BLaER1 treated with 17β-estradiol and CSF1 and Interleukin-3, amounts not matched to agents 10 nM and 100 nM (cell line): ENCODE measurements around the gene NCOR1.
A peak's percentile ranks its signal among the peaks of the same experiment; 100 is the strongest.

ENCODE experiments used
- H3K27ac ChIP-seq, 11 experiments: shearing (Covaris generic); formaldehyde crosslinking; 2 replicates each; pipeline ENCODE4 v1.8.1; 2022
- H3K27me3 ChIP-seq, 11 experiments: shearing (Covaris generic); formaldehyde crosslinking; 2 replicates each; pipeline ENCODE4 v1.8.1; 2022
- H3K36me3 ChIP-seq, 11 experiments: shearing (Covaris generic); formaldehyde crosslinking; 2 replicates each; pipeline ENCODE4 v1.8.1; 2022
- H3K4me1 ChIP-seq, 10 experiments: shearing (Covaris generic); formaldehyde crosslinking; 2 replicates each; pipeline ENCODE4 v1.8.1; 2022
- H3K4me2 ChIP-seq, 11 experiments: shearing (Covaris generic); formaldehyde crosslinking; 2 replicates each; pipeline ENCODE4 v1.8.1; 2022
- H3K4me3 ChIP-seq, 10 experiments: shearing (Covaris generic); formaldehyde crosslinking; 2 replicates each; pipeline ENCODE4 v1.8.1; 2022
- H3K9ac ChIP-seq, 11 experiments: shearing (Covaris generic); formaldehyde crosslinking; 2 replicates each; pipeline ENCODE4 v1.8.1; 2022
- H3K9me3 ChIP-seq, 11 experiments: shearing (Covaris generic); formaldehyde crosslinking; replicated peaks in 1 of 11; 2 replicates each; pipeline ENCODE4 v1.8.1; 2022
- H4K20me1 ChIP-seq, 11 experiments: shearing (Covaris generic); formaldehyde crosslinking; 2 replicates each; pipeline ENCODE4 v1.8.1; 2022
- Cebpa-rat ChIP-seq, 11 experiments: shearing (Covaris generic); IDR thresholded peaks; 2 replicates each; pipeline ENCODE4 v1.8.1; 2022

The NCOR1 gene

DNA sequence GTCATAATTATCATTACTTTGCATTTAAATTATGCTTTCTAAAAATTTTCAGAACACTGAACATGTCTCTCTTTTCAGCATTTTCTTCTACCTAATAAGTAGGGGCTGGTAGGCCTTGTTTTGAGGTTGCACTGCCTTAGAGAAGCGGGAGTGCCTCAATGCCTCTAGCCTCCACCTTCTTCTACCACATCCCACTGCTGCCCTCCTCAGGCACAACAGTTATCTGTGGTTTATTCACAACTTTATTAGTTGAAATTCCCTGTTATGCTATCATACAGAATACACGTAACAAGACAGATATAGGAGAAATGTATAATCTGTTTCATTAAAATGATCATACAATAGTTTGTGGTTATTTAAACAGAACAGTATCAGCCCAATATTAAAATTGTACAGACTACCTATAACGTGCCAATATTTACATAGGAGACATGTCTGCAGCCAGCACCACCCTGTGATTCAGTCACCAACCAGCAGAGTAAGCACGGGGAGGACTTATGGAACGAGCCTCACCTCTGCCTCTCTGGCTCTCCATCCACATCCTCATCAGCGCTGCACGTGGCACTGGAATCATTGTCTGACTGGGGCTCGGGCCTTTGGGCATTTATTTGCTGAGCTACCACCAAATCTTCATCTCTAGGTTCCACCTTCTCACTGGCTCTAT, 114.5 kb downstream of the NCOR1 start:
- peaks cover 94 to 100% (median 97%) of the 10 kb centered on the region in 11 experiments for H3K36me3 ChIP-seq
- TF ChIP-seq Cebpa-rat (IDR thresholded peaks at IDR 0.05) = no peak
- no peaks in the 10 kb centered on the region for H3K27me3 ChIP-seq
- H3K27ac ChIP-seq = no peak overlapping the region
- no peak overlapping the region for H3K4me2 ChIP-seq
- H3K4me1 ChIP-seq = no peaks in the 10 kb centered on the region
- peaks cover 0 to 11% (median 0%) of the 10 kb centered on the region in 11 experiments; a peak in 3 of 22 replicates for H4K20me1 ChIP-seq
- H3K9ac ChIP-seq = no peak overlapping the region
- peaks cover 16 to 24% (median 21%) of the 10 kb centered on the region in 11 experiments for H3K9me3 ChIP-seq
- no peak overlapping the region for H3K4me3 ChIP-seq

DNA sequence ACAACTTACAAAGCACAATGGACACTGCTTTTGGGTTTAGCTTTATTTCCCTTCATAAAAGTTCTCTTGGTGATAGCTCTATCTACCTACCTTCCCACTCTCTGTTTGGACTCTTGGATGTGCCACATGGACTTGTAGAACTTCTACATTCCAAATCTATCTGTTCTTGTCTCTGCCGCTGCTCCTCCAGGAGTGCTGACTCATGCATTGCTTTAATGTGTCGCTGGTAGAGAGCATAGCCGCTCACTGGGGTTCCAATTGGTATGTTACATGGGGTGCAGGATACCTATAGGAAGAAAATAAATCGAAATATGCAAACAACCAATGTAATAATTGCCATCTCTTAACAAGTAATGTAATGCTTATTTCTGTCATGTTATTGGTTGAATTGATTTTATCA, 123.6 kb downstream of the NCOR1 start:
- H3K4me1 ChIP-seq = no peaks in the 10 kb centered on the region
- no peak overlapping the region for H3K27ac ChIP-seq
- peaks cover 54 to 81% (median 66%) of the 10 kb centered on the region in 11 experiments for H3K36me3 ChIP-seq
- peaks cover 0 to 17% (median 0%) of the 10 kb centered on the region in 11 experiments; a peak in 6 of 22 replicates for H4K20me1 ChIP-seq
- no peak for TF ChIP-seq Cebpa-rat (IDR thresholded peaks at IDR 0.05)
- H3K4me3 ChIP-seq = no peak overlapping the region
- peaks cover 4 to 10% (median 8%) of the 10 kb centered on the region in 11 experiments; a peak in 20 of 22 replicates for H3K9me3 ChIP-seq
- H3K9ac ChIP-seq = no peak overlapping the region
- no peaks in the 10 kb centered on the region for H3K27me3 ChIP-seq
- no peak overlapping the region for H3K4me2 ChIP-seq

DNA sequence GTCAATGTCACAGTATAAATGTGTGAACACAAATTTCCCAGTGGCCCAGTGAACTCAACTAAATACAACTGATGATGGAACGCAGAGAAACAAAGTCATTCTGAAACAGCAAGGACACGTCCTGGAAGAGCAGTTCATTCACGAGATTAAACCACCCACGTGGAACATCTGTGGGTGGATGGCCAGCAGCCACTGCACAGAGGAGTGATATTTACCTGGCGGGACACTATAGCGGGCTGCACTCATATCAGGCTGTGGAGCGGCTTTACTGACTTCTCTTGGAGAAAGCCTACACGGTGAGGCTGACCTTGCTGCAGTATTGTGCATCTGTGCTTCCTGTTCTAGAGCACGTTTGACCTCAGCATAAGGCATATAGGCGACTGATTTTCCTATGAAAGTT, 128.4 kb downstream of the NCOR1 start:
- H3K27ac ChIP-seq = no peak overlapping the region
- H3K4me2 ChIP-seq = no peak overlapping the region
- no peaks in the 10 kb centered on the region for H3K27me3 ChIP-seq
- no peak overlapping the region for H3K4me3 ChIP-seq
- no peak overlapping the region for H3K9ac ChIP-seq
- TF ChIP-seq Cebpa-rat (IDR thresholded peaks at IDR 0.05) = no peak
- H3K36me3 ChIP-seq = peaks cover 70 to 95% (median 80%) of the 10 kb centered on the region in 11 experiments
- no peaks in the 10 kb centered on the region for H3K9me3 ChIP-seq
- H4K20me1 ChIP-seq = peaks cover 0 to 26% (median 0%) of the 10 kb centered on the region in 11 experiments; a peak in 8 of 22 replicates
- H3K4me1 ChIP-seq = 0 out of 20 replicates have a peak, but pooled peaks cover 0 to 6% (median 0%) of the 10 kb centered on the region in 10 experiments

DNA sequence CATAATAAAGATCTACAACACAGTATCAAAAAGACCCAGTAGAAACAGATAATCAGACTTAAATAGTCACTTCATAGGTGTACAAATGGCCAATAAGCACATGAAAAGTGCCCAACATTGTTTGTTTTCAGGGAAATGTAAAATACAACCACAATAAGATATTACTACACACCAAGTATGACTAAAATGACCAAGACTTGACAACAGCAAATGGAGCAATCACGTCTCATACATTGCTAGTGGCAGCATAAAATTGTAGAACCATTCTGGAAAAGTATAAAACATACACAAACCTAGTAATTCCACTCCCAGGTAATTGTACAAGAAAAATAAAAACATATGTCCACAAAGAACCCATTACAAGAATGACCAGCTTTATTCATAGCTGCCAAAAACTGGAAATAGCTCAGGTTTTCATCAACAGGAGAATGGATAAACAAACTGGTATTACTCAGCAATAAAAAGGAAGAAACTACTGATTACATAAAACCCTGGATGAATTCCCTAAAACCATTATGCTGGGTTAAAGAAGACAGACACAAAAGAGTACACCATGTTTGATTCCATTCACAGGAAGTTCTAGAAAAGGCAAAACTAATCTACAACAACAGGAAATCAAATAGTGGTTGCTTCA, 130.2 kb downstream of the NCOR1 start:
- peaks cover 0 to 35% (median 4%) of the 10 kb centered on the region in 11 experiments; a peak in 9 of 22 replicates for H4K20me1 ChIP-seq
- H3K9me3 ChIP-seq = peaks cover 0 to 3% (median 0%) of the 10 kb centered on the region in 11 experiments; a peak in 1 of 22 replicates
- H3K4me1 ChIP-seq = 0 out of 20 replicates have a peak, but pooled peaks cover 0 to 6% (median 0%) of the 10 kb centered on the region in 10 experiments
- H3K4me2 ChIP-seq = no peak overlapping the region
- TF ChIP-seq Cebpa-rat (IDR thresholded peaks at IDR 0.05) = no peak
- no peak overlapping the region for H3K9ac ChIP-seq
- H3K36me3 ChIP-seq = peaks cover 68 to 95% (median 82%) of the 10 kb centered on the region in 11 experiments
- no peaks in the 10 kb centered on the region for H3K27me3 ChIP-seq
- H3K4me3 ChIP-seq = no peak overlapping the region
- H3K27ac ChIP-seq = no peak overlapping the region

DNA sequence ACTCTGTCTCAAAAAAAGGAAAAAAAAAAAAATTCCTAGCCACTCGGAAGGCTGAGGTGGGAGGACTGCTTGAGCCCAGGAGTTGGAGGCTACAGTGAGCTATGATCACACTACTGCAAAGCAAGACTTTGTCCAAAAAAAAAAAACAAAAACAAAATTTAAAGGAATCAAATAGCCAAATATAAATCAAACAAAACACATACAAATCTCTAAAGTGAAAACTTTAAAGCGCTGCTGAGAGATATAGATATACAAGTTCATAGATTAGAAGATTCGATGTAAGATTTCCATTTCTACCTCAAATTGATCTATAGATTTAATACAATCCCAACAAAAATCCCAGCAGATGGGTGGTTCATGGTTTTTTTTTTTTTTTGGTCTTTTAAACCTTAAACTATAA, 132.1 kb downstream of the NCOR1 start:
- Histone ChIP-seq H3K27me3 (no peaks in the 10 kb centered on the region), H3K4me1 (0 out of 20 replicates have a peak, but pooled peaks cover 0 to 6% (median 0%) of the 10 kb centered on the region in 10 experiments), H3K9me3 (peaks cover 0 to 3% (median 0%) of the 10 kb centered on the region in 11 experiments; a peak in 1 of 22 replicates), H3K36me3 (peaks cover 87 to 97% (median 93%) of the 10 kb centered on the region in 11 experiments), H3K27ac (no peak overlapping the region), H3K4me2 (no peak overlapping the region), H4K20me1 (peaks cover 0 to 26% (median 4%) of the 10 kb centered on the region in 11 experiments; a peak in 9 of 22 replicates), H3K4me3 (no peak overlapping the region), H3K9ac (no peak overlapping the region)
- no peak for TF ChIP-seq Cebpa-rat (IDR thresholded peaks at IDR 0.05)

DNA sequence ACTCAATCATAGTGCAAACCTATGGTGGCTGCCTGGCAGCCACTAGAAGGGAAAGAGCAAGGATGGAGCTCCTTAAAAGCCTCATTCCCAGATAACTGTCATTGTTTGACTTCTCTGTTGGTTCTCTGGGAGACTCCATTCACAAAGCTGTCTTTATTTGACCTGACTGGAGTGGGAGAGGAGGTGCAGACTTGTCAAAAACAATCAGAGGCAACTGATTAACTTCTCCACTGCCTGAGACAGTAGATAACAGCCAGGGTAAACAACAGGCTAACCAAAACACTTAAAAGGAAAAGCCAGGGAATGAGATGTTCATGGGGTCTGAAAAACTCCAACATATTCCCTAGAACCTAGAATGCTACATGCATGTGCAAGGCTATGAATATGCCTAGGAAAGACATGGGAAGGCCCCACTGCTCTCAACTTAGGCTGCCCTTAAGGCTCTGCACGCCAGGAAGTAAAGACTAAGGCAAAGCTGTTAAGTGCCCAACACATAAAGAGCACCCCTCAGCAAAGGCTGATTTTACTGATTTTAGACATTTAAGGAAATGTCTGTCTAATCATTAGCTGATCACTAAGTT, 133.7 kb downstream of the NCOR1 start:
- Histone ChIP-seq H3K4me2 (no peak overlapping the region), H3K27ac (no peak overlapping the region), H3K4me3 (no peak overlapping the region), H3K9me3 (peaks cover 0 to 3% (median 0%) of the 10 kb centered on the region in 11 experiments; a peak in 1 of 22 replicates), H3K4me1 (0 out of 20 replicates have a peak, but pooled peaks cover 0 to 6% (median 0%) of the 10 kb centered on the region in 10 experiments), H3K9ac (no peak overlapping the region), H4K20me1 (peaks cover 0 to 18% (median 5%) of the 10 kb centered on the region in 11 experiments; a peak in 7 of 22 replicates), H3K36me3 (peaks cover 88 to 97% (median 96%) of the 10 kb centered on the region in 11 experiments), H3K27me3 (no peaks in the 10 kb centered on the region)
- no peak for TF ChIP-seq Cebpa-rat (IDR thresholded peaks at IDR 0.05)

DNA sequence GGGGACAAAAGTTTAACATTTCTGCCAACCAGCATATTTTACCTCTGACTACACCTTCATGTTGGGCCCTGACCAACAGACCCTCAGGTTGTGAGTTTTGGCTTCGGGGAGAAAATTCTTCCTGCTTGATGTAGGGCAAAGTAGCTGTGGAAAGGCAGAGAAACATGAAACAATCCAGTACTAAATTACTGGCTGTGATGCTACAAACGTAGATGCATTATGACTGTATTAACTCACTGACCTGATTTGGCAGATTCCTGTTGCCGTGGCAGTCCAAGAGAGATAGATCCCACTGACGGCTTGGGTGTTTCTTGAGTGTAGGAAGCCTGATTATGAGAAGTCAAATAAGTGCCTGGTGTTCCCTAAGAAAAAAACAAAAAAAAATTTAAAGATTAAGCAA, 135.0 kb downstream of the NCOR1 start:
- H3K4me3 ChIP-seq = no peak overlapping the region
- H3K36me3 ChIP-seq = peaks cover 88 to 97% (median 96%) of the 10 kb centered on the region in 11 experiments
- no peak overlapping the region for H3K27ac ChIP-seq
- H3K4me1 ChIP-seq = 0 out of 20 replicates have a peak, but pooled peaks cover 0 to 2% (median 0%) of the 10 kb centered on the region in 10 experiments
- no peak for TF ChIP-seq Cebpa-rat (IDR thresholded peaks at IDR 0.05)
- no peaks in the 10 kb centered on the region for H3K27me3 ChIP-seq
- no peak overlapping the region for H3K9ac ChIP-seq
- H3K9me3 ChIP-seq = peaks cover 0 to 3% (median 0%) of the 10 kb centered on the region in 11 experiments; a peak in 1 of 22 replicates
- H3K4me2 ChIP-seq = no peak overlapping the region
- H4K20me1 ChIP-seq = peaks cover 0 to 21% (median 5%) of the 10 kb centered on the region in 11 experiments; a peak in 7 of 22 replicates

DNA sequence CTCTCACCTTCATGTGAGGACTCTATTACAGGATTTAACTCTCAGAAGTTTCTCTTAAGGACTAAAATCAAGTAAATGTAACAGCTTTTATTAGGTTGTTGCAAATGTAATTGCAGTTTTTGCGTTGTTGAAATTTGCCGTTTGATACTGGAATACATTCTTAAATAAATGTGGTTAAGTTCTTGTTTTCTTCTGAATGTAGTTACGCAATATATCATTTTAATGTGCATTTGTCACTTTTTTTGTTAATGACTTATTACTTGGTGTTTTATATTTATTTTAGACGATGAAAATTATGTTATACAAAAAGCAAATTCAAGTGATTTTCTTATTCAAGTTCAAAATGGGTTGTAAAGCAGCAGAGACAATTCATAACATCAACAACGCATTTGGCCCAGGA, 139.4 kb downstream of the NCOR1 start:
- H3K9me3 ChIP-seq = no peaks in the 10 kb centered on the region
- H3K9ac ChIP-seq = no peak overlapping the region
- H4K20me1 ChIP-seq = peaks cover 0 to 9% (median 4%) of the 10 kb centered on the region in 11 experiments; a peak in 5 of 22 replicates
- H3K4me2 ChIP-seq = no peak overlapping the region
- no peaks in the 10 kb centered on the region for H3K4me1 ChIP-seq
- no peak overlapping the region for H3K27ac ChIP-seq
- H3K4me3 ChIP-seq = no peak overlapping the region
- peak in 2 of 11 experiments; percentile 46 to 48; a peak in 2 of 22 replicates for TF ChIP-seq Cebpa-rat (IDR thresholded peaks at IDR 0.05)
- H3K27me3 ChIP-seq = no peaks in the 10 kb centered on the region
- peaks cover 87 to 97% (median 96%) of the 10 kb centered on the region in 11 experiments for H3K36me3 ChIP-seq

DNA sequence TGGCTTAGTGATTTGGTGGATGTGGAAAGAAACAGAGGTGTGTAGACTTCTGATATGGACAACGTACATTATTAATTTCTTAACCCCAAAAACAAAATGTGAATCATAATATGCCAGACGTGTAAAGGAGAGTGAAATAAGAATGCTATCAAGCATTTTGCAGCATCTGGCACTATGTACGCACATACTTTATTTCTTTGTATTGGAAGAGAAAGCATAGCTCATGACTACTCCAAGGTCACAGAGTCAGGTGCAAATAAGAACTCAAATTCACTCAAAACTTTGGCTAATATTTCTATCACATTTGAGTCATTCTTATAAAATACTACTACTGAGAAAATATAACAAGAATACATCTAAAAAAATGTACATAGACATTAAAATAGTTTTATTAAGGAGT, 140.9 kb downstream of the NCOR1 start:
- Histone ChIP-seq H3K27me3 (no peaks in the 10 kb centered on the region), H3K27ac (no peak overlapping the region), H3K4me2 (no peak overlapping the region), H3K36me3 (peaks cover 88 to 97% (median 96%) of the 10 kb centered on the region in 11 experiments), H3K4me3 (no peak overlapping the region), H4K20me1 (peaks cover 0 to 9% (median 4%) of the 10 kb centered on the region in 11 experiments; a peak in 5 of 22 replicates), H3K9ac (no peak overlapping the region), H3K4me1 (no peaks in the 10 kb centered on the region), H3K9me3 (no peaks in the 10 kb centered on the region)
- no peak for TF ChIP-seq Cebpa-rat (IDR thresholded peaks at IDR 0.05)
